HG03066 (cell line): Measurements from ENCODE around the gene MAPK11.

ENCODE experiments used
- ATAC-seq: cut with Tn5 transposase; IDR thresholded peaks from one replicate; pipeline ENCODE4 v1.9.1; 2021; ENCODE audit warnings: low read depth; ENCODE audit not compliant: unreplicated experiment

The MAPK11 gene

GRCh38 chr22:50308597-50308935 lies 38.4 kb upstream of the MAPK11 start:
- no peak for ATAC-seq

- ATAC-seq: no peak
Measured at GRCh38 chr22:50307890-50308596, 37.9 kb upstream of the MAPK11 start.

DNA sequence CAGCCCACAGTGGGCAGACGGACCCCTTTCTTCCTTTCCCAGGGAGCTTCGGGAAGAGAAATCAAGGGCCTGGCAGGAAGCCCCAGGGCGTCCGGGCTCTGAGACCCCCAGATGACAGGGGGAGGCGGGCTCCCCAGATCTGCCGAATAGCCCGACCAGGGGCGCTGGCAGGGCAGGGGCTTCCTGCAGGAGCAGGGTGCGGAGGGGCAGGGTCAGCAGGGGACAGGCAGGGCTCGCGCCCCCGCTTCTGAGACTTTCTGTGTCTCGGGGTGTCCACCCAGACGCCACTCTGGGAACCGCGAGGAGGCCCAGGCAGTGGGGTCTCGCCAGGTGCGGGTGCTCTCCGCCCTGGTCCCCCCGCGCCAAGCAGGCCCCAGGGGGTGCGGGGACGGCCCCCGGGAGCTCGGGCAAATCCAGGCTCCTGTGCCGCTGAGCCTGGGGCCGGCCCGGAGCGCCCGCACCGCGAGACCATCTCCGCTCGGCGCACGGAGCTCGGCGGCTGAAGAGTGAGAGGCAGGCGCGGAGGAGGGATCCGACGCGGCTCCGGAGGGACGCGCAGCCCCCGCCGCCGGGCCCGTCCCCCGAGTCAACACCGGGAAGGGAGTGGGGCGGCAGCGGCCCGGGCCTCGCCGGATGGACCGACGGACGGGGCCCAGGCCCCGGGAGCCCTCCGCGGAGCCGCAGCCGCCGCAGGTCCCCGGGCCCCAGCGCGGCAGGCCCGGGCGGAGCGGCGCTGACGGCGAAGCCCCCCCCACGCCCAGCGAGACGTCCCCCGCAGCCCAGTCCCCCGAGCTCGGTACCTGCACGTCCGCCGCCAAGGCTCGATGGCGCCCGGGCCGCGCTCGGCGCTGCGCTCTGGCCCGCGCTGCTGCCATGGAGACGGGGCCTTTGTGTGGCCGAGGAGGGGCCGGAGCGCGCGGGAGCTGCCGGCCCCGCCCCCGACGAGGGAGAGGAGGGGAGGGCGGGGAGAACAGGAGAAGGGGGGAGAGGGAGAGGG lies 36.9 kb upstream of the MAPK11 start, which contains the start of gene PLXNB2:
TSS of gene PLXNB2 (minus strand) at position 894 of the 997 bp plus-strand sequence. CDS start 17,062 bp downstream, outside the sequence.
- ATAC-seq: no peak

- ATAC-seq: no peak
Measured at GRCh38 chr22:50305923-50306566, 35.9 kb upstream of the MAPK11 start.

- ATAC-seq: no peak
Measured at GRCh38 chr22:50305393-50305922, 35.3 kb upstream of the MAPK11 start.

DNA sequence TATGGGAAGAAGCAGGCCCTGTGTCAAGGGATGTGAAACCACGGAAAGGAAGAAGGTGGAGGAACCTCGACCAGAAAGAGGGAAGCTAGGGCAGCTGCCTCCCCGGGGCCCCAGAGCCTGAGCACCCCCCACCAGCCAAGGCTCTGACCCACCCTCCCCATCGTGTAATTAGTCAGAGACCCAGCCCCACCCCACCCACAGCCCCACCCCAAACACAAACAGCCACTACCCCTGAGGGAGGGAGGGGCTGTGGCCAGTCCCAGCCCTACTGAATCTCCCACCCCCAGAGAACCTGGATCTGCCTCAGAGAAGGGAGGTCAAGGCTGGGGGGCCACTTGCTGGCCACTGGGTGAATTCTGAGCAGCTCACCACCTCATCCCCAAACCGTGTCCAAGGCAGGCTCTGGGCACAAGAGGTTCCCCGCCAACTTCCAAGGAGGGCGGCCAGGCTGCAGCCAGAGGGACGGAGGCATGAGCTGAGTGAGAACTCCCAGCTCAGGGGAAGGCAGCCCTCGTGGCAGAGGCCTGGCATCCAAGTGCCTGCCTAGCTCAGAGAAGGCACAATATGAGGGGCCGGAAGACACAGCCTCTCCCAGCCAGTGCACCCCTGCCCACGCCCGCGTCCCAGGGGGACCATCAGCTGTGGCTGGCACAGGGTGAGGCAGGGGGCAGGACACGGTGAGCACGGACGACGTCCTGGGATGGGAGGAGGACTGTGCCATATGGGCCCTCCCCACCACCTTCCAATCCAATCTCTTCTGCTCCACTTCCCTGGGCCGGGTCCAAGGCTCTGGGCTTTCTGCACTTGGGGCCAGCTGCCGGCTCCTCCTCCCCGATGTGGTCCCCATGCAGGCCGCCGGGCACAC lies 34.6 kb upstream of the MAPK11 start:
- no peak for ATAC-seq

DNA sequence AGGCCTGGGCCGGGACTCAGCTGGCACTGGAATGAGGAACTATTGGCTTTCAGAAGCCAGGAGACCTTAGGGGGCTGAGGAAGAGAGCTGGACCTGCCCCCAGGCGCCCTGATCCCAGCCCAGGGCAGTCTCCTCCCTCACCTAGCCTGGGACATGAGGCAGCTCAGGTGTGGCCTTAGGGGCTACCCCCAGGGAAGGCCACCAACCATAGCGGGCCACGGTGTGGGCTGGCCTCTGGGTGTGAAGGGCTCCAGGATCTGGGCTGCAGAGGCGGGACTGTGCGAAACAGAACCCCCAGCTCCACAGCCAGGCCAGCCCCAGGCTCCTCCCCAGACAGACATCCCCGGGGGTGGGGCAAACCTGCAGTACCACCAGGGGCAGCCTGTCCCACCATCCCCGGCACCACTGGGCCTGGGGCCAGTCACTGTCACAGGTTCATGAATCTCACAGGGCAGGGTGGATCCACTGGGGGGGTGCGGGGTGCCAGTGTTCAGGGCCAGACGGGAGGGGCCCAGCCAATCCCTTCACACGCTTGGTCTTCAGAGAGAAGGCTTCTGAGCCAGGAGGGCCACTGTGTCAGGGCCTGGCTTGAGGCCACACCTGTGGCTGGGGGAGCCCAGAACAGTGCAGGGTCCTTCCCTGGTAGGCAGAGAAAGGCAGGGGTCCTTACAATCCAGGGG lies 33.8 kb upstream of the MAPK11 start:
- no peak for ATAC-seq

GRCh38 chr22:50303515-50303847 lies 33.3 kb upstream of the MAPK11 start:
- no peak for ATAC-seq

- no peak for ATAC-seq
Measured at GRCh38 chr22:50302564-50302963, 32.4 kb upstream of the MAPK11 start.

- no peak for ATAC-seq
Measured at GRCh38 chr22:50302041-50302541, 31.9 kb upstream of the MAPK11 start.

DNA sequence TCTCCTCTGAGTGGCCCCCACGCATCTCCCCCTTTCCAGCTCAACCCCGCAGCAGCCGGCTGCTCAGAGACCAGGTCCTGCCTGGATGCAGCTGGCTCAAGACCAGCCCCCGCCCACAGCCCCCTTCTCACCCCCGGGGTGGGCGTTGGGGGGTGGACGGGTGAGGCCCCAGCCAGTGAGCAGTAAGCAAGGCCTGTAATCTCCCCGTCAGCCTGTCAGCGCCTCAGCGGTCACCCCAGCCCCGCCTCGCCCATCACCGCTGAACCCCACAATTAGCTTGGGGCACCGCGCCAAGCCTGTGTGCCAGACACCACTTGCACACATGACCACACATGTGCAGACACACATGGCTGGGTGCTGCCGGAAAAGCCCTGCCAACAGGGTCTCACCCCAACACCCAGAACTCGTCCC lies 31.4 kb upstream of the MAPK11 start:
- no peak for ATAC-seq

DNA sequence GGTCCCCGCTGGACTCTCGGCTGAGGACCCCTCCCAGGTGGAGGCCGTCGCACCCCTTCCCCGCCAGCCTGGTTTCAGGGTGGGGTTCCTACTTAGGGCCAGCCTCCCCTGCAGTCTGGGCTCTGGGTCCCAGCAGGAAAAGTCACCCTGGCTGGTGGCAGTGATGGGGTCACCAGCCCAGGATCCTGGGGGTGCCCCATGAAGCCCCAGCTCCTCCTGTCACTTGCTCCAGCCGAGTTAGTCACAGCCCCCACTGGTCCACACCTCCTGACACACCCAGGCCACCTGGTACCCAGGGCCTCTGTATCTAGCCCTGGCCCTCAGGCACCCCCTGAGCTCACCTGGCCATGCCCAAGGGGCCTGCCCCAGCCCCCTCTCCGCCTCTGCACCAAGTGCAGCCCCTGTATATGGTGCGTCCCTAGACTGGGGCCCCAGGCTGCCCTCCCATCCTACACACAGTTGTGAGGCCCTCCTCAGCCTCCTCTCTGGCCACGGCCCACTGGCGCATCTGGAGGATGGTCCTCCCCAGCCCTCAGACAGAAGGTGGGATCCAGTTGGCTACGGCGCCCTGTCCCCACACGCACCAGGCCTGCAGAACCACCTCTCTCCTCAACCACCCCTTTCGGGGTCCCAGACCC lies 30.6 kb upstream of the MAPK11 start:
- ATAC-seq: no peak

DNA sequence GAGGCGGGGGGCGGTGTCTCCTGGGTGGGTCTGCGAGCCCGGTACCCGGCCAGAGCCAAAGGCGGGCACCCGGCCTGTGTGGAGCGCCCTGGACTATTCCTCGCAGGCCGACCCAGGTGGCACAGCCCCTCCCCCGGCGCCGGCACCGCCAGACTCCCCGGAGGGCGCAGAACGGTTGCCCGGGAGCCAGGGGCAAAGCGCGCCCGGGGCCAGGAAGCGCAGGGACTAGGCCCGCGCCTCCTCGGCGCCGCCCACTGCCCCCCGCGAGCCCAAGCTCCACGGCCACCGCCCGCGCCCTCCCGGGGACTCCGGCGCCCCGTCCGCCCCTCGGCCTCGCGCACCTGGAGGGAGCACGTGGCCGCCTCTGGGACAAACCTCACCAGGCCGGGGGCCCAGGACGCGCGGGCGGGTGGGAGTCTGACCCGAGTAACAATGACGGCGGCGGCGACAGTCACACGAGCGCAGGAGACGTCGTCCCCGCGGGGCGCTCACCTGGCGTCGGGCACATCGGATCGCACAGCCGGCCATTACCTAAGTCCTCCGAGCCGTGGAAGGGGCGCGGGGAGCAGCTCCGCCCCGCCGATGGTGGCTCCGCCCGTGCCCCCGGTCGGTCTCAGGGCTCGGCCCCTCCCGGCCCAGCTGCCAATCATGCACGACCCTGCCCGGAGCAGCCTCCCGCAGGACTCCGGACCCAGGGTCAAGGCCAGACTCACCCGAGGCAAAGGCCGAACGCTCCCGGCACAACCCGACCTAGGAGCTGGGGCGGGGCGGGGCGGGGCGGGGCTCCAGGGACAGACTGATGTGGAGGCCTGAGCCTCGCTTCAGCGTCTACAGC lies 29.8 kb upstream of the MAPK11 start:
- ATAC-seq: no peak

DNA sequence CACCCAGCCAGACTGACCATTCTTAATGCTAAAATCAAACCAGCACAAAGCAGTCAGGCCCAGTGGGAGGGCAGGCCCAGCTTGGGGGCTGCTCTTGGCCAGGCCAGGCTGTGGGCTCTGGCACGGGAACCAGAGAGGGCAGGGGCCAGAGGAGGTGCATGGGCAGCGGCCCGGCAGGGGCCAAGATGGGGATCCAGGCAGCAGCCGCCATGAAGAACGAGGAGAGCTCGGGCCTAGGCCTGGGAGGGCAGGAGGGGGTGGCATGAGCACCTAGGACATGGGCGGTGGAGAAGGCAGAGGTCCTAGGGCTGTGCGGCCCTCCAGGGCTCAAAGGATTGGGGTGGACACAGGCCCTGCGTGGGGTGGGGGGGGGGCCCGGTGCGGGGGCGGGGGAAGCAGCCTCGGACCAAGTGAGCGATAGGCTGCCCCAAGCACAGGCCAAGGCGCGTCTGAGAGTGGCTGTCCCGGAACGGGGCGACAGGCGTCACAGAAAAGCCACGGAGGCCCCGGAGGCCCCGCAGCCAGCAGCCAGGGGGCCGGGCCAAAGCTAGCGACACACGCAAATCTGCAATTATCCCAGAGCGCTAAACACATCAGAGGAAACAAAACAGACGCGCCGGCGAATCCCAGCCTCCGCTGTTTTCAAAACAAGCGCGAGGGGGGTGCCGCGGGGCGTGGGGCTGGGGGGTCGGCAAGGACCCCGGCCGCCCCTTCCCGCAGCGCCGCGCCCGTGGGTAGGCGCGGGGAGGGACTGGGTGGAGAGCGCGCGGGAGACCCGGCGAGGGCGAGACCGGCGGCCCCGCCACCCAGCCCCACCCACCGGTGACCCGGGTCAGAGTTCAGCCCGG lies 29.0 kb upstream of the MAPK11 start:
- no peak for ATAC-seq

- ATAC-seq: no peak
Measured at GRCh38 chr22:50298266-50298637, 28.1 kb upstream of the MAPK11 start.

DNA sequence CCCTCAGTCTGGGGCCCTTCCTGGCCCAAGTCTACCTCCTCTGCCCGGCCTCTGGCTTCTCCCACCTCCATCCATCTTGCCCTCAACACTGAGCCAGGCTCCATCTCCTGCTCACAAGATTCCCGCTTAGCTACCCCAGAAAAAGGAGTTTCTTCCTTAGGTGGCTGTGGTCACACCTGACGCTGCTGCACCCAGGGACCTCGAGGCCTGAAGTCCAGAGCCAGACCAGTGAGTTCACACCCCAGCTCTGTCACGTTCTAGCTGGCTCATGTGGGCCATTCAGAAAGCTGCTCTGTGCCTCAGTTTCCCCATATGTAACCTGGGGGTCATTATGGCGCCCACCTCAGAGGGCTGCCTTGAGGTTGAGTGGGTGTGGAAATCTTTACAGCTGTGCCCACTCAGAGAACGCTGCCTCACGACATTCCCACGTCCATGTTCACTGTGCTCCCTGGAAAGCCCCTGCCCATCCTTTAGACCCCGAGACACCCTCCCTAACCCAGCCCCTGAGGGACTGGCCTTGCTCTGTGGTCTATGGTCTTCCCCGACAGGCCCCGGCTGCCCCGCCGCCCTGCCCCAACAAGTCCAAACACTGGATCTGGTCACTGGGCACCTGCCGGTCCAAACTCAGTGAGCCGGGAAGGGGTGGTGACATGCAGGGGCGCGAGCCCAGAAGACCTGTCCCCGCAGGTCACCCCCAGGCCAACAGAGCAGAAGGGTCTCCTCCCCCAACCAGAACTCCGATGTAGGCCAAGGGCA lies 27.5 kb upstream of the MAPK11 start:
- ATAC-seq: no peak
